ENCODE results near the gene GRIK4.

Gene GRIK4

GRCh38 chr11:120898568-120898967 lies 387.0 kb downstream of the GRIK4 start:
- DNase-seq, result no peak

DNA sequence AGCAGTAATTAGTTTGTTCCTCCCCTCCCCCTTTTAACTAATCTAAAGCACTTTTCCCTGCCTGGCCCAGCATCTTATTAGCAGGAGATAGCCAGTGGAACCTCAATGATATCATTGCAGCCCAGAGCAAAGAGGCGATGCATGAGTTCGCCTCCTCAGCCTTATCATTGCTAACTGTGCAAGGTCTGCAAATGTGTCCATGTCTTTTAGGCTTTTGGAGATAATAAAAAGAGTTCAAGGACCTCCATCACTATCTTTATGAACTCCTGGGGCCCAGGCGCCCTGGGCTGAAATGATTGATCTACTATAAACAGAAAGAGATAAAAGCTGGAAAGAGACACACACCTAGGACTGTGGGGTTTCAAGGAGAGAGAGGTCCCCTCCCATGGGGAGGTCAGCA lies 388.2 kb downstream of the GRIK4 start:
- DNase-seq, result no peak

- no peak for DNase-seq
These were observed 389.1 kb downstream of the GRIK4 start for GRCh38 chr11:120900643-120901042.

- DNase-seq, result no peak
These were observed 392.1 kb downstream of the GRIK4 start for GRCh38 chr11:120903686-120904085.

DNA sequence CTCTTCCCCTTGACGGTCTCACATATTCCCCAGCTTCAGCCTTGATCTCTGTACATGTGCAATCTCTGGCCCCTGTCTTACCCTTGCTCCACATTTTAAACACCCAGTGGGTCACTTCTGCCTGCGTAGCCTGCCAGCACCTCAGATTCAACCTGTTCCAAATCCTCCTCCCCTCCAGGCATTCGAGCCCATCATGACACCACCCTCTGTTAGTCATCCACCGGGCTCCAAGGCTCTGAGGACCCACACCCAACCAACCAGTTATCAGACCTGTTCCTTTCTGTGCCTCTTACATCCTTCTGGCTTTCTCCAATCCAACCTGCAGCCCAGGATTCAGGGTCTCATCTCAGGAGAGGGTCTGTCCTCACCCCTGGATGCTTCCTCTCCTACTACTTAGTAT lies 392.6 kb downstream of the GRIK4 start:
- no peak for DNase-seq

DNA sequence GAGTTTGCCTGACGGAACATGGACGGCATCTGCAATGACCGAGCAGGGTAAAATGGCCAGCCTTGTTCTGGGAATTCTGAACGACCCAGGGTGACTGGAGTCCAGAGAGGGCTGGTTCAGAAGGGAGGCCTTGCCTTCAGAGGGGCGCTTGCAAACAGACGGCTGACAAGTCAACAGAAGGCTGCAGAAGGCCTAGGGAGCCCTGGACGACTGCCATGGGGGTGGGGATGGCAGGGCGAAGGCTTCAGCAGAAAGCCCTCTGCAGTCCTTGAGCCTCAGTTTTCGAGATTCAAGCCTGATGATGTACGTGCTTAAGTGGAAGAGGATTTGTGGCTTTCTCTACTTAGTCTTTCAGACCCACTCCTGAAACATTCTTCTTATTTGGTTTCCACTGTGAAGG lies 395.2 kb downstream of the GRIK4 start:
- no peak for DNase-seq

- DNase-seq, result no peak
These were observed 396.4 kb downstream of the GRIK4 start for GRCh38 chr11:120907971-120908370.

DNA sequence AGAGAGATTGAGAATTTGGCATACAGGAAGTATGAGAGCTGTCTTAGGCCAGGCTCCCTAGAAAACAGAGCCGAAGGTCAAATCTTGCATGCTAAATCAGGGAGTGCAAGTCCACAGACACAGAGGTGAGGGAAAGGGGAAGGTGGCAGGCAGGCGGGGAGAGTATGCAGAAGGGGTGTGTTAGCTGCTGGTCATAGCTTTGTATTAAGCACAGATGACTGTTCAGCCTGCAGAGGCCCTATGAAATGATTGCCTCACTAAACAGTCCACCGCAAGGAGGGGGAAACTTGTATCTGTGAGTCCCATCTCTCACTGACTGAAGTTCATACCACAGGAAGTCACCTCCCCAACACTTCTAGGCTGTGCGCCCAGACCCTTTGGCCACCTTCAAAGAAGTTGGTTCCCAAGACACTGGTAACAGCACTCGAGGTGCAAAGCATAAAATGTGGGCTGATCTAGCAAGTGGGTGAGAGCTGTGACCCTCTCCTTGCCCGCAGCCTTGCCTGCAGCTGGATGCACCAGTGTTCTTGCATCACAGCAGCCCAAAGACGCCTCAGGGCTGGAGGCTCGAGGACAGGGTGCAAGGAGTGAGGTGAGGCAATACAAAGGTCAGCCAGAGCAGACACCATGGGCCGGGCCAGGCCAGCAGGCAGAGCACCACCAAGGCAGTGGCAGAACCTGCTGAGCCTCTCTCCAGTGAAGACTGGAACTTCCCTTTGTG lies 397.1 kb downstream of the GRIK4 start:
- DNase-seq, result no peak

- DNase-seq, result no peak
These were observed 398.3 kb downstream of the GRIK4 start for GRCh38 chr11:120909676-120910416.

- no peak for DNase-seq
These were observed 400.4 kb downstream of the GRIK4 start for GRCh38 chr11:120911943-120912342.

GRCh38 chr11:120912504-120912903 lies 401.0 kb downstream of the GRIK4 start:
- no peak for DNase-seq

DNA sequence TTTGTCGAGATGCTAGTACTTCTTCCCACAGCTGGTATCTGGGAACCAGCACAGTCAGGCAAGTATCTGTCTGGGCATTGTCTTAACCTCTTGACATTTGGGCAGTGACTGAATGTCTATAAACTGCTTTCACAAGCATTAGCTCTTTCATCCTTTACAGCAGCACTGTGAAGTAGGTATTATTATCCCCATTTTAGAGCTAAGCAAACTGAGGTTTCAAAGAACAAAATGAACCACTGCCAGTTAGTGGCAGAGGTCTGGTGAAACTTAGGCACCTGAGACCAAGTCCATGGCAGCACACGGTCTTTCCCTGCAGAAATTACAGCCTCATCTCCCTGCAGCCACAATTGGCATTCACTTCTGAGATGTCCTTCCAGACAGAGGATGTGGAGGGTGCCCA lies 401.4 kb downstream of the GRIK4 start:
- no peak for DNase-seq

- no peak for DNase-seq
These were observed 402.5 kb downstream of the GRIK4 start for GRCh38 chr11:120914021-120914420.

- no peak for DNase-seq
These were observed 403.1 kb downstream of the GRIK4 start for GRCh38 chr11:120914601-120915000.

DNA sequence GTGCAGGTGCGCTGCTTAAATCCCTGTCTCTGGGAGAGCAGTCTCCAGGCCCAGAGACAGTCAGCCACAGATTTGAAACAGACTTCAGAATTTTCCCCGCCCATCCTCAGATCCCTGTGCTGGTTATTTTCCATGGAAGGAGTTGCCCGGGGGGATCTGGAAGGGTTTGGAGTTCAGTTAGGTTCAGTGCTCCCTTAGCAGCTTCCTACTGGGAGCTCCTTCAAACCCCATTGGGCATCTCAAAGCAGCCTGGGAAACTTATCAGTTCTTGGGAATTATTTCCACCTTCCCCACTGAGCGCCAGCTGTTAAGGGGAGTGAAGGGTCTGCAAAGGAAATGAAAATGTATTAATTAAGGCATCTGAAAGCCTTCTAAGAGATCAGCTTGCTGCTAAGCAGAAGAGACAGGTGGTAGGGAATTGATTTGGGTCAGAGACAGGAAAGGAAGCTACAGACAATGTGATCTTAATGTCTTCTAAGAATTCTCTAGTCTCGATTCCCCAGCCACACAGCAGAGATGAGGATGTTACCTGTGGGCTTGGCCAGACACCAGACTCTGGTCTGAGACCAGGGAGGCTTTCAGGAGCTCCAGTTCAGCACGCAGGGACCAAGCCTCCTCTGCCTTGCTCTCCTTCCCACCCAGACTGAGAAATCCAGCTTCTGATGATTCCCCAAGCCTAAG lies 406.2 kb downstream of the GRIK4 start:
- no peak for DNase-seq

- DNase-seq, result no peak
These were observed 406.7 kb downstream of the GRIK4 start for GRCh38 chr11:120918257-120918656.

DNA sequence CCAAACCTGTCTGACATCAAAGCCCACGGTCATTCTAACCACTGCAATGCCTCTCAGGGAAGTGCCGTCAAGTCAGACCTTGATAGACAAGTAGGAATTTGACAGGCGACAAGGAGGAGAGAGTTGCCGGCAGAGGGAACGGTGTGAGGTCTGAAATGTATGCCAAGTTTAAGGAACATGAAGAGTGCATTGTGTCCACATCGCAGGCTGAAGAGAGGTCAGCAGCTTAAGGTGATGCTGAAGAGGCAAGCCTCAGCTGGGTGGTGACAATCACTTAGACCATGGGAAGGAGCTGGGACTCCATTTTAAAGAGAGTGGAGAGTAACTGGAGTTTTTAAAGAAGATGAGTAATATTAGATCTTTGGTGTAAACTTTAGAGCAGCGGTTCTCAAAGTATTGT lies 407.5 kb downstream of the GRIK4 start:
- DNase-seq, result no peak

DNA sequence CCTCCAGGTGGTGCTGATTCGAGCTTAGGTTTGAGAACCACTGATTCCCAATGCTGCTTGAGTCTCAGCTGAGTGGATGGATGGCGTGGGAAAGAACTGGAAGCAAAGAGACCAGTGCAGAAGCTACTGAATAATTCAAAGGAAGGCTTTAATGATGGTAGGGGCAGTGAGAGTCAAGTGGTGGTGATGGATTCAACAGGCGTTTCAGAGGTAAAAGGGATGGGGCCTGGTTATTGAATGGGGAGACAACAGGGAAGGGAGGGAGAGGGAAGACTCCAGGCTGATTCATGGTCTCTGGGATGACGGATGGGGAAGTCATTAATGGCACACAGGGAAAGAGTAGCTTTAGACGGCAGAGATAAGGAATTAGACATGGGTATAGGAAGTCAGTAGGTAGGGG lies 408.0 kb downstream of the GRIK4 start:
- DNase-seq, result no peak

DNA sequence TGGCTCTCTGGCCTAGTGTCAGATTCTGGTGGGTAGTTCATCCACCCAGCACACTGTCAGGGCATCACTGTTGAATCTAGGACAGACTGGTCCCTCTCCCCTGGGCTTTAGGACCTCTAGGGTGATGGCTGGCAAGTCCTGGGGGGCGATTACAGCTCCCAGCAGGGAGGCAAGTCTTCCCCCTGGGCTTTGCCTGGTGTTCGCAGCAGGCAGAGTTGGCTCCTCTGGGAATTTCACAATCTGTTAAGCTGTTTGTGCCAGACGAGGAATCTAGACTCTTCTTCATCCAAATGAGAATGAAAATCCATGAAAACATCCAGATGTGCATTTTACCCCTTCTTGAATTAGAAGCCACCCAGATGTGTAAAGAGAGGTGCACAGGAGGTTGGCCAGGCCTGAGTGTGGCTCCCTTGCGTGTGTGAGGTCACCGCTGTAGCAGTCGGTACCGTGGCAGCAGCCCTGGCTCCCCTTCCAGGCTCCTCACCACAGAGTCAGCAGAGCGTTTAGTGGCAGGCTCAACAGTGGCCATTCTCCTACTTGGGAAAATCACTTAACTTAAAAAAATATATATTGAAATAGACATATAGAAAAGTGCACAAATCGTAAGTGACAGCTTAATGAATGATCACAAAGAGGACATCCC lies 412.4 kb downstream of the GRIK4 start:
- DNase-seq, result no peak

- no peak for DNase-seq
These were observed 414.4 kb downstream of the GRIK4 start for GRCh38 chr11:120925944-120926343.

DNA sequence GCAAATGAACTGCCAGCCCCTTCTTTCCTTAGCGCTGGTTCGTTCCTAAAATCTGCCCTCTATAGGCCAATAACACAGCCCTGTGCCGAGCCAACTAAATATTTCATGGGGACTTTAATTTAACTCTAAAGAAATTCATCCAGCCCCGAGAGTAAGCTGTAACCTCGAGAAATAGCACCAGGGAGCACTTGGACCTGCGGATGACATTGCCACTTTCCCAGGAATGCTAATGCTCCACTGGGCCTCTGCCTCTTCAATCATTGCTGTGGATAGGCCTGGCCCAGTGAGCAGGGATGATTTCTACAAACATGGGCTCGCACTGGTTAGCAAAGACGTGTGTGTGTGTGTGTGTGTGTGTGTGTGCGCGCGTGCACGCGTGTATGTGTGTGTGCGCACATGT lies 417.1 kb downstream of the GRIK4 start:
- DNase-seq, result no peak

DNA sequence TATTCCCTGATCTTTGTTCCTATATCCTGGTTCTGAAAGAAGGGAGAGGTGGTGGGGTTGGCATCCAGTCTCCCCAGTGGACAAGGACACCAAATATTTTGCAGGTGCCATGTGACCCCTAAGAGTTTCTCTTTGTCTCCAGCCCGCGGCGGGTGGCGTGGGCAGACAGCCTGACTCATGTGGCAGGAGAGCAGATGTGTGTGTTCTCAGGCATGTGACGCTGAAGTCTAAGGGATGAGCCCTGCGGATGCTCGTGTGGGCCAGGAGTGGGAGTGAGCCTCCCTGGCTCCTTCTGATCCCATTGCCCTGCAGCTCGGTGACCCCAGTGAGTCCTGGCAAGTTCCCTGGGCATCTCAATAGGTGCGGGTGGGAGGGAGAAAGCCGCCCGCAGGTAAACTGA lies 417.5 kb downstream of the GRIK4 start:
- DNase-seq, result no peak

DNA sequence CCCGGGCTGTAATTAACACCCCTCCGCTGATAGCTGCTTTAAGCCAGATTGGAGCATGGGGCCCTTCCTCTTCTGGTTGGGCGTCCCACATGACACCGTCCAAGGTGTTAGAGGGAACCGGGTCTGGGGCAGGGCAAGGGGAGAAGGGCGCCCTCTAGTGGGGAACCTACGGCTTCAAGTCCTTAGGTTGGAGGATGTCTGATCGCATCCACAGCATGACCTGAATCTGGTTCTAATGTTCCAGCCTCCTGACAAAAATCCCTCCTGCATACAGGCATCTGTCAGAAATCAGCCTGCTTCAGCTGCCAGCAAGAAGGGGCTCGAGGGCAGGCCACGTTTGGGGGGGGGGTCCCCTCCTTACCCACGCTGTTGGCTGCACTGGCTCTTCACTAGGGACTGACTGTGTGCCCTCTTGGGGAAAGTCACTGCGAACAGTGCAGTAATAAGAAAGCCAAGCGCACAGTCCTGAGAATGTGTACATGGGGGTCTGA lies 418.2 kb downstream of the GRIK4 start:
- peak; percentile 25 for DNase-seq

Measured in stimulated activated CD4-positive, alpha-beta T cell treated with anti-CD3 and anti-CD28 coated beads, Interleukin-12 subunit alpha, Interleukin-12 subunit beta, amount 100 ng/mL, for 4 hours (primary cell).